GM23248 (cell line): ENCODE results near the gene GLCCI1. TPM values are rescaled to one million over a fixed set of nuclear protein-coding genes. Genes with fewer than 3 reads are reported as not detected.
"Not testable (repeated sequence)": the region's sequence is repeated elsewhere in the genome, so short reads cannot be mapped to it uniquely, and the experiment has no call there.

ENCODE experiments used
- DNase-seq: peaks from one replicate; pipeline ENCODE4 v3.0.0-alpha.2; 2015
- H2AFZ ChIP-seq: fragments of 200-600 bp; sonication (generic); 2 replicates; pipeline ENCODE4 v1.6.1; 2016; ENCODE audit warnings: antibody characterized with exemption
- H3F3A ChIP-seq: fragments of 200-600 bp; sonication (generic); 2 replicates; pipeline ENCODE4 v1.6.1; 2016; ENCODE audit warnings: mild to moderate bottlenecking, antibody characterized with exemption, mixed run types; ENCODE audit not compliant: insufficient read depth
- H3K27ac ChIP-seq: fragments of 200-600 bp; sonication (generic); 2 replicates; pipeline ENCODE4 v1.5.1; 2016; ENCODE audit warnings: mild to moderate bottlenecking
- H3K27me3 ChIP-seq: fragments of 200-600 bp; sonication (generic); replicated peaks from 2 replicates; pipeline ENCODE4 v1.6.1; 2016; ENCODE audit warnings: mild to moderate bottlenecking; ENCODE audit not compliant: insufficient read depth
- H3K36me3 ChIP-seq: fragments of 200-600 bp; sonication (generic); 2 replicates; pipeline ENCODE4 v1.6.1; 2016; ENCODE audit warnings: low read depth, mild to moderate bottlenecking
- H3K4me1 ChIP-seq: fragments of 200-600 bp; sonication (generic); 2 replicates; pipeline ENCODE4 v1.6.1; 2016; ENCODE audit warnings: mild to moderate bottlenecking; ENCODE audit not compliant: insufficient read depth
- H3K4me2 ChIP-seq: fragments of 200-600 bp; sonication (generic); one replicate; pipeline ENCODE4 v1.6.1; 2016; ENCODE audit warnings: mild to moderate bottlenecking; ENCODE audit not compliant: unreplicated experiment
- H3K4me3 ChIP-seq: fragments of 200-600 bp; sonication (generic); 2 replicates; pipeline ENCODE4 v1.5.1; 2016; ENCODE audit warnings: mild to moderate bottlenecking
- H3K79me2 ChIP-seq: fragments of 200-600 bp; sonication (generic); 2 replicates; pipeline ENCODE4 v1.6.1; 2016; ENCODE audit warnings: mild to moderate bottlenecking; ENCODE audit not compliant: insufficient read depth
- H3K9ac ChIP-seq: fragments of 200-600 bp; sonication (generic); 2 replicates; pipeline ENCODE4 v1.6.1; 2016; ENCODE audit warnings: mild to moderate bottlenecking
- H3K9me2 ChIP-seq: fragments of 200-600 bp; sonication (generic); 2 replicates; pipeline ENCODE4 v1.6.1; 2016; ENCODE audit warnings: mixed run types, mild to moderate bottlenecking, moderate library complexity; ENCODE audit not compliant: insufficient read depth
- H3K9me3 ChIP-seq: fragments of 200-600 bp; sonication (generic); one replicate; pipeline ENCODE4 v1.6.1; 2017; ENCODE audit warnings: low read depth
- H4K20me1 ChIP-seq: fragments of 200-600 bp; sonication (generic); 2 replicates; pipeline ENCODE4 v1.6.0; 2016; ENCODE audit not compliant: insufficient read depth
- EZH2 ChIP-seq: fragments of 200-600 bp; sonication (generic); IDR thresholded peaks from 2 replicates; pipeline ENCODE4 v1.6.1; 2018; ENCODE audit warnings: antibody characterized with exemption, mild to moderate bottlenecking; ENCODE audit not compliant: insufficient read depth, poor library complexity, severe bottlenecking
- EZH2phosphoT487 ChIP-seq: fragments of 200-600 bp; sonication (generic); IDR thresholded peaks from 2 replicates; pipeline ENCODE4 v1.6.1; 2018; ENCODE audit warnings: antibody characterized with exemption, moderate library complexity, mild to moderate bottlenecking, low read depth; ENCODE audit not compliant: insufficient read depth
- WGBS, 2 experiments: methylation state at CpG; one replicate each; pipeline ENCODE4 v1.1.6; 2015 to 2017; ENCODE audit warnings: low lambda C conversion rate in 2 of 2, low coverage in 1 of 2; ENCODE audit errors: missing lambda C conversion rate in 2 of 2; 5-methylcytosine and 5-hydroxymethylcytosine counted together
- in situ Hi-C: fragments of 300-500 bp; cut with MboI; formaldehyde crosslinking; loops from 2 replicates; pipeline ENCODE4 v1.15.0; 2020
- polyA plus RNA-seq: library from polyadenylated mRNA; unstranded; fragments of >200 nt; fragmentation: Nextera tagmentation; extraction: Ambion mirVana; gene quantifications from 2 replicates; pipeline ENCODE4 v1.2.1, GENCODE V29; 2016
- total RNA-seq: library from RNA; depleted of rRNA; stranded (reverse); fragments of >200 nt; shearing (Covaris generic); gene quantifications from 2 replicates; pipeline ENCODE4 v1.2.3, GENCODE V29; 2014

Gene GLCCI1
- total and polyA plus RNA-seq, 2 experiments from 2014 or later = 2.5 to 3.0 TPM

- no peak overlapping the region for H2AFZ ChIP-seq
- H3K9ac ChIP-seq = no peak overlapping the region
- no peaks in the 10 kb centered on the region for H3K9me3 ChIP-seq
- H3K4me2 ChIP-seq = no peak overlapping the region
- no peaks in the 10 kb centered on the region for H3K4me1 ChIP-seq
- no peaks in the 10 kb centered on the region for H3F3A ChIP-seq
- H3K9me2 ChIP-seq = no peaks in the 10 kb centered on the region
- DNase-seq = no peak
- H3K27me3 ChIP-seq = no peaks in the 10 kb centered on the region
- no peaks in the 10 kb centered on the region for H3K36me3 ChIP-seq
- H4K20me1 ChIP-seq = no peaks in the 10 kb centered on the region
- no peak overlapping the region for H3K27ac ChIP-seq
- no peaks in the 10 kb centered on the region for H3K79me2 ChIP-seq
- no peak overlapping the region for H3K4me3 ChIP-seq
- in situ Hi-C loops = no loop called here
- WGBS, 2 experiments = 95% methylated on average over 3 of the region's 3 CpGs
- TF ChIP-seq EZH2phosphoT487 = no peak
- TF ChIP-seq EZH2 = no peak
These were observed 72.3 kb downstream of the GLCCI1 start for GRCh38 chr7:8040768-8041369.

GRCh38 chr7:8042796-8043535 lies 74.4 kb downstream of the GLCCI1 start:
- in situ Hi-C loops = no loop called here
- WGBS, 2 experiments = 66 to 67% methylated on average over 3 of the region's 3 CpGs
- Histone ChIP-seq H3K4me2 (no peak overlapping the region), H3K9me2 (no peaks in the 10 kb centered on the region), H3F3A (no peaks in the 10 kb centered on the region), H3K9me3 (no peaks in the 10 kb centered on the region), H3K4me3 (no peak overlapping the region), H3K9ac (no peak overlapping the region), H3K4me1 (no peaks in the 10 kb centered on the region), H4K20me1 (no peaks in the 10 kb centered on the region), H3K36me3 (no peaks in the 10 kb centered on the region), H3K27me3 (no peaks in the 10 kb centered on the region), H3K79me2 (no peaks in the 10 kb centered on the region), H2AFZ (no peak overlapping the region), H3K27ac (no peak overlapping the region)
- DNase-seq = no peak
- TF ChIP-seq EZH2 (no peak), EZH2phosphoT487 (no peak)

- no peaks in the 10 kb centered on the region for H3F3A ChIP-seq
- 81 to 86% methylated on average over 5 of the region's 5 CpGs for WGBS, 2 experiments
- DNase-seq = no peak
- H3K9me2 ChIP-seq = no peaks in the 10 kb centered on the region
- no peak for TF ChIP-seq EZH2
- no peak for TF ChIP-seq EZH2phosphoT487
- H3K4me2 ChIP-seq = no peak overlapping the region
- H2AFZ ChIP-seq = no peak overlapping the region
- H3K79me2 ChIP-seq = no peaks in the 10 kb centered on the region
- H3K4me1 ChIP-seq = no peaks in the 10 kb centered on the region
- no peak overlapping the region for H3K9ac ChIP-seq
- H3K4me3 ChIP-seq = no peak overlapping the region
- H4K20me1 ChIP-seq = no peaks in the 10 kb centered on the region
- H3K27ac ChIP-seq = no peak overlapping the region
- H3K9me3 ChIP-seq = no peaks in the 10 kb centered on the region
- in situ Hi-C loops = no loop called here
- H3K27me3 ChIP-seq = no peaks in the 10 kb centered on the region
- H3K36me3 ChIP-seq = no peaks in the 10 kb centered on the region
These were observed 76.3 kb downstream of the GLCCI1 start for GRCh38 chr7:8044761-8045430.

GRCh38 chr7:8048067-8048466 lies 79.5 kb downstream of the GLCCI1 start:
- H4K20me1 ChIP-seq, H3K9ac ChIP-seq, H3K4me2 ChIP-seq, H3K79me2 ChIP-seq, H3F3A ChIP-seq, H3K27ac ChIP-seq, DNase-seq, H3K9me3 ChIP-seq, H2AFZ ChIP-seq, H3K4me3 ChIP-seq, H3K36me3 ChIP-seq, H3K9me2 ChIP-seq, H3K27me3 ChIP-seq, H3K4me1 ChIP-seq, in situ Hi-C loops: not testable (repeated sequence)
